ENCODE measurements around the gene C12orf76.

The C12orf76 gene

GRCh38 chr12:109991586-109991985 is 56.7 kb downstream of the C12orf76 start:
- H3K4me3 ChIP-seq (ENCODE audit: low read depth in 1 of 2, low read length in 2 of 2), result no peak overlapping the region
- H3K79me2 ChIP-seq (ENCODE audit: insufficient read depth, low read length), result peaks cover 66% of the 10 kb centered on the region
- peaks cover 52% of the 10 kb centered on the region for H3K36me3 ChIP-seq (ENCODE audit: insufficient read depth, low read length)
- no peaks in the 10 kb centered on the region for H3K27me3 ChIP-seq (ENCODE audit: insufficient read depth, low read length, poor library complexity)
- peaks cover 28% of the 10 kb centered on the region for H3K4me1 ChIP-seq (ENCODE audit: insufficient read depth, low read length)
- peaks cover 12% of the 10 kb centered on the region; the same call in 1 of the 2 replicates for H4K20me1 ChIP-seq (ENCODE audit: insufficient read depth, low read length)
- H3K9ac ChIP-seq (ENCODE audit: low read depth, low read length), result no peak overlapping the region
- DNase-seq, result no peak
- no peak for ATAC-seq (ENCODE audit: insufficient read depth, low read depth)
- H3K4me2 ChIP-seq (ENCODE audit: insufficient read depth, low read length), result no peak overlapping the region
- H3K9me3 ChIP-seq (ENCODE audit: insufficient read depth, low read length, severe bottlenecking), result no peaks in the 10 kb centered on the region
- H2AFZ ChIP-seq (ENCODE audit: low read depth, low read length), result no peak overlapping the region
- H3K27ac ChIP-seq (ENCODE audit: low read length), result no peak overlapping the region
- TF ChIP-seq EZH2 (IDR thresholded peaks at IDR 0.05; ENCODE audit: borderline replicate concordance, low read depth, low read length, severe bottlenecking), result no peak
- TF ChIP-seq, protein P1, sequence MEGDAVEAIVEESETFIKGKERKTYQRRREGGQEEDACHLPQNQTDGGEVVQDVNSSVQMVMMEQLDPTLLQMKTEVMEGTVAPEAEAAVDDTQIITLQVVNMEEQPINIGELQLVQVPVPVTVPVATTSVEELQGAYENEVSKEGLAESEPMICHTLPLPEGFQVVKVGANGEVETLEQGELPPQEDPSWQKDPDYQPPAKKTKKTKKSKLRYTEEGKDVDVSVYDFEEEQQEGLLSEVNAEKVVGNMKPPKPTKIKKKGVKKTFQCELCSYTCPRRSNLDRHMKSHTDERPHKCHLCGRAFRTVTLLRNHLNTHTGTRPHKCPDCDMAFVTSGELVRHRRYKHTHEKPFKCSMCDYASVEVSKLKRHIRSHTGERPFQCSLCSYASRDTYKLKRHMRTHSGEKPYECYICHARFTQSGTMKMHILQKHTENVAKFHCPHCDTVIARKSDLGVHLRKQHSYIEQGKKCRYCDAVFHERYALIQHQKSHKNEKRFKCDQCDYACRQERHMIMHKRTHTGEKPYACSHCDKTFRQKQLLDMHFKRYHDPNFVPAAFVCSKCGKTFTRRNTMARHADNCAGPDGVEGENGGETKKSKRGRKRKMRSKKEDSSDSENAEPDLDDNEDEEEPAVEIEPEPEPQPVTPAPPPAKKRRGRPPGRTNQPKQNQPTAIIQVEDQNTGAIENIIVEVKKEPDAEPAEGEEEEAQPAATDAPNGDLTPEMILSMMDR (IDR thresholded peaks at IDR 0.05; ENCODE audit: borderline replicate concordance, extremely low read depth, low read length, poor library complexity, severe bottlenecking), result no peak
